Right cardiac atrium (tissue), 5 donors: ENCODE measurements around the gene SLC5A6. TPM values are rescaled to one million over a fixed set of nuclear protein-coding genes. Genes with fewer than 3 reads are reported as not detected.

Source experiments
- ATAC-seq, 2 donors: fragments of 200-7000 bp; cut with Tn5 transposase; one replicate each; pipeline versions ENCODE4 v1.8.0 to v1.9.1; 2020; ENCODE audit warnings: moderate library complexity in 2 of 2, mild to moderate bottlenecking in 1 of 2
- DNase-seq, 3 donors: peaks; one replicate each; pipeline ENCODE4 v3.0.0-alpha.2; 2020
- H3K27ac ChIP-seq: one replicate; pipeline ENCODE4 v1.5.1; 2013; ENCODE audit warnings: mild to moderate bottlenecking, low read length, control low read depth, moderate library complexity
- H3K27me3 ChIP-seq: one replicate; pipeline ENCODE4 v1.6.1; 2013; ENCODE audit not compliant: control insufficient read depth, insufficient read depth
- H3K4me1 ChIP-seq: one replicate; pipeline ENCODE4 v1.6.1; 2013; ENCODE audit warnings: low read length; ENCODE audit not compliant: control insufficient read depth, insufficient read depth
- H3K4me3 ChIP-seq: one replicate; pipeline ENCODE4 v1.5.1; 2013; ENCODE audit warnings: low read length, control low read depth
- H3K9me3 ChIP-seq: one replicate; pipeline ENCODE4 v1.6.1; 2013; ENCODE audit warnings: low read length; ENCODE audit not compliant: control insufficient read depth
- WGBS: extraction: QIAGEN DNeasy Blood & Tissue Kit; methylation state at CpG from one replicate; pipeline ENCODE4 v1.1.7; 2013; 5-methylcytosine and 5-hydroxymethylcytosine counted together
- intact Hi-C, 4 donors: fragments of 100-400 bp; cut with DNase I; formaldehyde crosslinking; loops; one replicate each; pipeline versions ENCODE4 v1.11.0 to v1.14.0; 2022 to 2023
- polyA plus RNA-seq: library from polyadenylated mRNA; stranded (reverse); fragments of 200-250 nt; gene quantifications from one replicate; pipeline ENCODE4 v1.2.3, GENCODE V29; 2013
- total RNA-seq, 4 donors: library from RNA; stranded (reverse); fragmentation: NEBNext Ultra II Directional; extraction: Animal tissue kit (Norgen Biotek cat#: 25700); gene quantifications; one replicate each; pipeline ENCODE4 v1.2.1, GENCODE V29; 2021
- donor health status: healthy with polysubstance abuse.
- donor health status: DM: no; HTN: yes; CAD: no.
- donor health status: DM: no; HTN: no; CAD: no.
- donor health status: DM: no; HTN: yes; CAD: no; lungs with severe emphysema.
- donor health status: DM: yes; HTN: yes; CAD: no.

Gene SLC5A6
- total and polyA plus RNA-seq, 5 donors = 7.8 to 14.1 (median 12.0) TPM

GRCh38 chr2:27171351-27171848 is 40.7 kb downstream of the SLC5A6 start:
- no peak overlapping the region for H3K4me3 ChIP-seq
- intact Hi-C loops = no loop called here
- ATAC-seq (no peak), DNase-seq (no peak)
- 77% methylated on average over 8 of the region's 8 CpGs for WGBS
- no peaks in the 10 kb centered on the region for H3K27me3 ChIP-seq
- H3K4me1 ChIP-seq = no peaks in the 10 kb centered on the region
- no peak overlapping the region for H3K27ac ChIP-seq
- H3K9me3 ChIP-seq = no peaks in the 10 kb centered on the region

DNA sequence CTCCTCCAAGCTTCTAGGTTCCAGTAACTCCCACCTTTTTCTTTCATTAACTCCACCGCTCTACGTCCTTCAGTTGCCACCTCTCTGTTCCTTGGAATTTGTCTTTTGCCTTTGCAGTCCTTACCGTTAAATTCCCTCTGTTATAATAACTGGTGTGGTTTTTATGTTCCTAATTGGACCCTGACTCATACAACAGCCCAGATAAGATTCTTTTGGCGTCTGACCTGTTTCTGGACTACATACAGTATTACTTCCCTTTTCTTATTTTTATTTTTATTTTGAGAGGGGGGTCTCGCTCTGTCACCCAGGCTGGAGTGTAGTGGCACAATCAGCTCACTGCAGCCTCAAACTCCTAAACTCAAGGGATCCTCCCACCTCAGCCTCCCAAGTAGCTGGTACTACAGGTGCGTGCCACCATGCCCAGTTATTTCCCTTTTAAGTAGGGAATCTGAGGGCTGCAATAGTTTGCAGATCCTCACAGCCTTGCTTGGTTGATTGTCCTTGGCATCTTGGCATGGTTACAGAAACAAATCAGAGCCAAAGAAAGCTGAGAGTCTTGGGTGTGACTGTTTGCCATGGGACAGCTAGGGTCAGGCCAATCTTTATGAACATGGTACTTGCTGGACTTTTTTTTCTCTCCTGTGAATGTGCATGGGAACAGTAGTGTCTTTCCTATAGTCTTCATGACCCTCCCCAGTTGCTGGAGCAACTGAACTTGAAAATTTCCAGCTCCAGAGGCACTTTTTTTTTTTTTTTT is 41.3 kb downstream of the SLC5A6 start:
- no peak for DNase-seq
- Histone ChIP-seq H3K27me3 (no peaks in the 10 kb centered on the region), H3K27ac (no peak overlapping the region), H3K4me1 (no peaks in the 10 kb centered on the region), H3K9me3 (no peaks in the 10 kb centered on the region), H3K4me3 (no peak overlapping the region)
- intact Hi-C loops = no loop called here
- no peak for ATAC-seq
- WGBS = 66% methylated on average over 6 of the region's 6 CpGs

DNA sequence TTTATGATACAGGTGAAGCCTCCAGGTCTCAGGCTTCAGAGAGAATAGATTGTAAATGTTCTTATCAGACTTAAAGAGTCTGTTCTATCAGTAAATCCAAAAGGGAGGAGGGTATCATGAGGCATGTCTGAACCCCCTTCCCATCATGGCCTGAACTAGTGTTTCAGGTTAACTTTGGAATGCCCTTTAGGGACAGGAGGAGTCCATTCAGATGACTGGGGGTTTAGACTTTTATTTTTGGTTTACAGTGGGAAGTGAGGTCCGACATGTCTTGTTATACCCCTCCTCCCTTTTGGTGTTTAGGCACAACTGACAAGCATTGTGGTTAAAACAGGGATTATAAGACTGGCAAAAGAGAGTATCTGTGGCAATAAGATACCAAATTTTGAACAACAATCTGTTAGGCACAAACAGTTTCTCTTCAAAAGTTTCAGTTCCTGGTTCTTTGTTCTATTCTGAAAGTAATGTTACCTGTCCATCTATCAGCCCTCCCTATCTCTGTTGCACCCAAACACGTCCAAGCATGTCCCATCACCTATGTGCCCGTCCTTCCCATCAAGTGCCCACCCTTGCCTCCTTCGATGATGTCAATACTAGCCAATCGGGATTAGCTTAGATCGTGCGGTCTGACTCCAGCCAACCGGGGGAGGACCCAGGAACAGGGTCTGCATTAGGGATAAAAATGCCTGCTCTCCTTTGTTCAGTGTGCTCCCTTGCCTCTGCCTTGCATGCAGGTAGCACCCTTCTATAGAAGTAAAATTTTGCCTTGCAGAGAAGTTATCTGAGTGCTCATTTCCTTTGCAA is 46.9 kb downstream of the SLC5A6 start:
- 81% methylated on average over 8 of the region's 8 CpGs for WGBS
- ATAC-seq = no peak

DNA sequence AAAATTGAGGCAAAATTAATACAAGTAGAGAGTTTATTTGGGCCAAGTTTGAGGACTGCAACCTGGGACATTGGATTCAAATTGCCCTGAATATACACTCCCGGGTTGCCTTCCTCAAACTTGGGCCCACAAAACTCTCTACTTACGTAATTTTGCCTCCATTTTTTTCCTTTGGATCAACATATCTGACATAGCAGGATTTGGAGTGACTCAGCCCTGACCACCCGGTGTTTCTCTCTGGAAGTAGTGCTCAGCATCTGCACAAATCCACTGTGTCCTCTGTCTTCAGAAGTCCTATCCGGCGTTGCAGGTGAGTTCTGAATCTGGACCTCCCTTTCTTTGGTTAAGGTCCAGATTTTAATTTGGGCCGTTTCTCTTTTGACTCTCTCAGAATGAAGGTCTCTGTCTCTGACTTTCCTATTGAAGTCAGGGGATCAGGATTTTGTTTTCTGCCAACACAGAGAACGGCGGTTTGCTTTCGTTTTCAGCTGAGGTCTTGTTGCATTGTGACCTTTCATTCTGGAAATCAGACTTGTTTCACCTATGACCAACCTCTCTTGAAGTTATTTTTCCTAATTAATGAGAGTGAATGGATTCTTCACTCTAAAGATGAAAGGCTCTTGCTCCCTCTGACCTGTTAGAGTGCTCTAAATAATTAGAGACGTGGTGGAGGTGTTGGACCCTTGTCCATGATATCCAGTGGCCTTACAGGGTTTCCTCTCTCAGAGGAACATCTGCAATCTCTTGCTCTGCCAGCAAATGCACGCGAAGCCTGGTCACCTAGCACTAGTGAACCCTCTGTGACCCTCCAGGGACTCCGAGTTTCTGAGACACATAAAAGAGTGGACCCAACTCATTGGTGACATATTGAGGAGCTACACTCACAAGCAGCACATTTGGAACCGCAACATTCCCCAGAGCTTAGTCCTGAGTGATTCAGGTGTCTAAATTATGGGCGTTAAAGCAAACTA is 49.6 kb downstream of the SLC5A6 start:
- no peaks in the 10 kb centered on the region for H3K27me3 ChIP-seq
- 83% methylated on average over 15 of the region's 15 CpGs for WGBS
- no peak overlapping the region for H3K4me3 ChIP-seq
- no peak for ATAC-seq
- no peak for DNase-seq
- intact Hi-C loops = no loop called here
- no peak overlapping the region for H3K27ac ChIP-seq
- no peaks in the 10 kb centered on the region for H3K4me1 ChIP-seq
- no peaks in the 10 kb centered on the region for H3K9me3 ChIP-seq

More for the DNA sequence above, 46.9 kb downstream of the SLC5A6 start:
- Histone ChIP-seq H3K9me3 (no peaks in the 10 kb centered on the region), H3K27ac (no peak overlapping the region), H3K4me3 (no peak overlapping the region), H3K4me1 (no peaks in the 10 kb centered on the region), H3K27me3 (no peaks in the 10 kb centered on the region)
- no peak for DNase-seq
- intact Hi-C loops = no loop called here

- Histone ChIP-seq H3K27me3 (no peaks in the 10 kb centered on the region), H3K27ac (no peak overlapping the region), H3K9me3 (no peaks in the 10 kb centered on the region), H3K4me3 (no peak overlapping the region), H3K4me1 (no peaks in the 10 kb centered on the region)
- intact Hi-C loops = no loop called here
- WGBS = 80% methylated on average over 9 of the region's 9 CpGs
- no peak for ATAC-seq
- no peak for DNase-seq
These were observed 51.9 kb downstream of the SLC5A6 start for GRCh38 chr2:27160191-27160590.

DNA sequence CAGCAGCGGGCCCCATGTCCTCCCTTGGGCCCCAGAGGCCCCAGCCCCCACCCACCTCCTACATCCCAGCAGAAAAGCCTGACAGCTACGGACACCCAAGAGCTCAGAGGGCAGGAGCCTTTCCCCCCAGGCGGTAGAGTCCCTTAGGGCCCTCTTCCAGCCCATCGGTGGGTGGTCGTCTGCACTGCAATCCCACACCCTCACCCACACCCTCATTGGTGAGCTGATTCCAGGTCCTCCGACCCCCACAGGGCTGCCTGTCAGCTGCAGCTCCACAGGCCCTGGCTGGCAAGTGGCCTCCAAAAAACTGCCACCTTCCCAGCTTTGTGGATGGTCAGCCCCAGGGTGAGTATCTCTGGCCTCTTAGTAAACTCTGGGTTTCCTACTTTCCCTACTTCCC is 52.8 kb downstream of the SLC5A6 start:
- H3K27ac ChIP-seq = no peak overlapping the region
- ATAC-seq (no peak), DNase-seq (no peak)
- H3K4me3 ChIP-seq = no peak overlapping the region
- H3K9me3 ChIP-seq = no peaks in the 10 kb centered on the region
- WGBS = 70% methylated on average over 6 of the region's 6 CpGs
- no peaks in the 10 kb centered on the region for H3K27me3 ChIP-seq
- no peaks in the 10 kb centered on the region for H3K4me1 ChIP-seq
- intact Hi-C loops = no loop called here

DNA sequence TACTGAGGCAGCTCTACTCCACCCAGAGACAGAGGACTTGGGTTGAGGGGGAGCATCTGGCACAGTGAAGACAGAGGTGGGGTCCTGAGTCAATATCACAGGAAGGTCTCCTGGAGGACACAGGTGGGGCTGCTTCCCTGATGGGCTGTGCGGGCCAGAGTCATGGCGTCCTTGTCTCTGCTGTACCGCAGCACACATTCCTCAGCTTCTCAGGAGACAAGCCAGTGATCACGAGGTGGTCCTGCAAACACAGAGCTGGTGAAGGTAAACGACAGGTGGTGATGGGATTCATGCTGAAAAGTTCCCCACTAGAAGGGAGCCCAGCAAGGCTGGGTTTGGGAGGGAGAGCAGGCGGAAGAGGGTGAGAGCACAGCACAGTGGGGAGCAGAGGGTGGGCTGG is 53.6 kb downstream of the SLC5A6 start:
- no peak for ATAC-seq
- DNase-seq = no peak
- Histone ChIP-seq H3K9me3 (no peaks in the 10 kb centered on the region), H3K27me3 (no peaks in the 10 kb centered on the region), H3K27ac (no peak overlapping the region), H3K4me3 (no peak overlapping the region), H3K4me1 (no peaks in the 10 kb centered on the region)
- 71% methylated on average over 6 of the region's 6 CpGs for WGBS
- intact Hi-C loops = no loop called here

- Histone ChIP-seq H3K4me3 (no peak overlapping the region), H3K4me1 (no peaks in the 10 kb centered on the region), H3K27me3 (no peaks in the 10 kb centered on the region), H3K27ac (no peak overlapping the region), H3K9me3 (no peaks in the 10 kb centered on the region)
- no peak for DNase-seq
- 77% methylated on average over 9 of the region's 9 CpGs for WGBS
- ATAC-seq = no peak
- intact Hi-C loops = no loop called here
These were observed 57.0 kb downstream of the SLC5A6 start for GRCh38 chr2:27155069-27155520.

- intact Hi-C loops = no loop called here
- ATAC-seq (no peak), DNase-seq (peak in 1 of 3 donors; percentile 66)
- no peaks in the 10 kb centered on the region for H3K27me3 ChIP-seq
- no peaks in the 10 kb centered on the region for H3K9me3 ChIP-seq
- H3K4me3 ChIP-seq = no peak overlapping the region
- 70% methylated on average over 6 of the region's 6 CpGs for WGBS
- H3K4me1 ChIP-seq = no peaks in the 10 kb centered on the region
- H3K27ac ChIP-seq = no peak overlapping the region
These were observed 57.6 kb downstream of the SLC5A6 start for GRCh38 chr2:27154488-27154887.

DNA sequence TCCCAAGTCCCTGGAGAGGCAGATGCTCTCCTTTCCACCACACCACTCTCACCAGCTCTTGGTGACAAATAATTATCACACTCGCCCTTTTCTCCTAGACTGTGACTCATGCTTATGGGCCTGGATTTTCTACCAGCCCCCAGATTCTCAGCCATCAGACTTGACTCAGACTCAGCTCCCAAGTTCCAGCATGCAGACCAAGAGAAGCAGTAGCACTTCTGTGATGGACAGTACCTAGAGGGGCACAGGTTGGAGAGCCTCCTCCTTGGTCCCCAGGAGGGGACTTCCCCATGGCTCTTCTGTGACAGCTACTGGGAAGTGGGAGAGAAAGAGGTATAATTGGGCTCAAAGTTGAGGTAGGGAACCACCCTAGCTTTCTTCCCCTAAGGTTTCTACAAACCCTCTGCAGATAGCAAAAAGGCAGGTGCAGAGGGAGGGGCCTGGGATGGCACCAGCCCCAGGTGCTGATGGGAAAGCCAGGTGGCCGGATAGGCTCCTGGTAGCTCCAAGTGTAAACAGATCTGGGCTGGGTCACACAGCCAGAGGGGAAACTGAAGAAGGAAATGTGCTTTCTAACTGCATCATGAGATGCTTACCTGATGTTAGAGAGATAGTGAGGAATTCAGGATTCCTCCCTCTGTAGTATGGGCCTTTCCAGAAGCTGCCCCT is 59.1 kb downstream of the SLC5A6 start:
- ATAC-seq (no peak), DNase-seq (no peak)
- Histone ChIP-seq H3K4me1 (peaks cover 5% of the 10 kb centered on the region), H3K27me3 (no peaks in the 10 kb centered on the region), H3K9me3 (no peaks in the 10 kb centered on the region), H3K27ac (no peak overlapping the region), H3K4me3 (no peak overlapping the region)
- intact Hi-C loops = no loop called here
- 78% methylated on average over 2 of the region's 2 CpGs for WGBS
